ENCODE measurements around the gene CXCR6. TPM values are rescaled to one million over a fixed set of nuclear protein-coding genes. Genes with fewer than 3 reads are reported as not detected.

The CXCR6 gene
- total and polyA plus RNA-seq, 2 of the 8 experiments (the other 6 are each of a cell fraction or from before 2014, with no cell fraction given): not detected

GRCh38 chr3:45979378-45979777 is 36.1 kb downstream of the CXCR6 start:
- H2AK5ac ChIP-seq (ENCODE audit: low read depth, low read length): no peak overlapping the region
- no peaks in the 10 kb centered on the region for H3K27me3 ChIP-seq (replicated peaks in 1 of 4; ENCODE audit: control insufficient read depth in 3 of 4, extremely low read depth in 1 of 4, insufficient read depth in 3 of 4, low read length in 3 of 4)
- no peak for FAIRE-seq
- no peaks in the 10 kb centered on the region for H3K9me3 ChIP-seq (ENCODE audit: insufficient read depth in 2 of 2, low read depth in 1 of 2, low read length in 1 of 2)
- H3K4ac ChIP-seq (replicated peaks; ENCODE audit: insufficient read length, low read depth, low read length): no peak overlapping the region
- H2BK120ac ChIP-seq (replicated peaks; ENCODE audit: low read depth, low read length): no peak overlapping the region
- H2AFZ ChIP-seq (ENCODE audit: low read length): no peak overlapping the region
- no peak overlapping the region for H2BK5ac ChIP-seq (ENCODE audit: low read depth, low read length)
- no peaks in the 10 kb centered on the region for H3K79me1 ChIP-seq (ENCODE audit: low read depth, low read length)
- peaks cover 0 to 1% of the 10 kb centered on the region in 2 experiments for H4K20me1 ChIP-seq (replicated peaks in 1 of 2; ENCODE audit: control insufficient read depth in 1 of 2, insufficient read depth in 2 of 2, low read length in 2 of 2)
- H3K79me2 ChIP-seq (ENCODE audit: control insufficient read depth in 1 of 2, insufficient read depth in 2 of 2, low read length in 2 of 2): no peaks in the 10 kb centered on the region
- H2BK12ac ChIP-seq (ENCODE audit: low read depth, low read length): no peak overlapping the region
- H3K36me3 ChIP-seq (ENCODE audit: control insufficient read depth in 2 of 4, insufficient read depth in 4 of 4, low read length in 3 of 4): peaks cover 11 to 73% (median 58%) of the 10 kb centered on the region in 4 experiments
- H4K5ac ChIP-seq (ENCODE audit: insufficient read length, low read depth, low read length): no peak overlapping the region
- no peak overlapping the region for H2BK15ac ChIP-seq (ENCODE audit: low read length)
- H3K56ac ChIP-seq (replicated peaks; ENCODE audit: insufficient read length, low read depth, low read length): no peak overlapping the region
- DNase-seq (ENCODE audit: low read depth in 1 of 2, low spot score in 2 of 2): no peak
- no peak overlapping the region for H3K18ac ChIP-seq (ENCODE audit: extremely low read depth, low read length)
- H4K8ac ChIP-seq (ENCODE audit: extremely low read depth, insufficient read depth, low read length): no peak overlapping the region
- H3K4me3 ChIP-seq (ENCODE audit: extremely low read depth in 1 of 4, insufficient read depth in 2 of 4, low read depth in 3 of 4, low read length in 4 of 4): no peak overlapping the region
- no peak overlapping the region for H3K4me2 ChIP-seq (ENCODE audit: insufficient read depth in 1 of 2, low read depth in 2 of 2, low read length in 2 of 2)
- no peaks in the 10 kb centered on the region for H3K4me1 ChIP-seq (replicated peaks in 1 of 4; ENCODE audit: control insufficient read depth in 3 of 4, insufficient read depth in 4 of 4, low read length in 3 of 4)
- no peak overlapping the region for H2BK20ac ChIP-seq (ENCODE audit: low read length)
- POLR2A ChIA-PET (ENCODE audit: partially characterized antibody): no interaction called here
- no peak overlapping the region for H3K27ac ChIP-seq (ENCODE audit: low read depth, low read length)
- no peak overlapping the region for H3K23ac ChIP-seq (ENCODE audit: insufficient read length)
- no peak overlapping the region for H4K91ac ChIP-seq (replicated peaks; ENCODE audit: insufficient read length, low read length)
- no peak overlapping the region for H3K9ac ChIP-seq (replicated peaks in 1 of 4; ENCODE audit: extremely low read depth in 1 of 4, low read depth in 3 of 4, low read length in 3 of 4)
- H3K23me2 ChIP-seq (ENCODE audit: low read depth, low read length): no peaks in the 10 kb centered on the region
- CTCF ChIA-PET (ENCODE audit: partially characterized antibody): interaction anchor here (1.2 to 3.6 kb wide), 4 partner anchors 12 to 101 kb away, joined by 3 to 11 read pairs (median 7); no protein-coding TSS in a partner anchor
- 90% methylated on average over 4 of the region's 4 CpGs; no CpG with 5 or more reads in 1 of the 2 experiments for WGBS, 2 experiments (ENCODE audit: extremely low coverage in 1 of 2, insufficient coverage in 1 of 2, insufficient read length in 1 of 2, insufficient replicate concordance in 2 of 2, low coverage in 1 of 2, low lambda C conversion rate in 2 of 2, missing lambda C conversion rate in 1 of 2)
- H3K14ac ChIP-seq (ENCODE audit: insufficient read length): no peak overlapping the region
